ENCODE measurements around the gene WDR27.
"Not testable (repeated sequence)": the region's sequence is repeated elsewhere in the genome, so short reads cannot be mapped to it uniquely, and the experiment has no call there.

The WDR27 gene

GRCh38 chr6:169660751-169661390, 41.0 kb downstream of the WDR27 start:
- no peak for DNase-seq (ENCODE audit: low read depth)

- DNase-seq (ENCODE audit: low read depth): no peak
Measured at GRCh38 chr6:169659820-169660610, 41.8 kb downstream of the WDR27 start.

GRCh38 chr6:169657284-169657610, 44.6 kb downstream of the WDR27 start:
- DNase-seq (ENCODE audit: low read depth): no peak

GRCh38 chr6:169656546-169657283, 45.1 kb downstream of the WDR27 start:
- no peak for DNase-seq (ENCODE audit: low read depth)

DNA sequence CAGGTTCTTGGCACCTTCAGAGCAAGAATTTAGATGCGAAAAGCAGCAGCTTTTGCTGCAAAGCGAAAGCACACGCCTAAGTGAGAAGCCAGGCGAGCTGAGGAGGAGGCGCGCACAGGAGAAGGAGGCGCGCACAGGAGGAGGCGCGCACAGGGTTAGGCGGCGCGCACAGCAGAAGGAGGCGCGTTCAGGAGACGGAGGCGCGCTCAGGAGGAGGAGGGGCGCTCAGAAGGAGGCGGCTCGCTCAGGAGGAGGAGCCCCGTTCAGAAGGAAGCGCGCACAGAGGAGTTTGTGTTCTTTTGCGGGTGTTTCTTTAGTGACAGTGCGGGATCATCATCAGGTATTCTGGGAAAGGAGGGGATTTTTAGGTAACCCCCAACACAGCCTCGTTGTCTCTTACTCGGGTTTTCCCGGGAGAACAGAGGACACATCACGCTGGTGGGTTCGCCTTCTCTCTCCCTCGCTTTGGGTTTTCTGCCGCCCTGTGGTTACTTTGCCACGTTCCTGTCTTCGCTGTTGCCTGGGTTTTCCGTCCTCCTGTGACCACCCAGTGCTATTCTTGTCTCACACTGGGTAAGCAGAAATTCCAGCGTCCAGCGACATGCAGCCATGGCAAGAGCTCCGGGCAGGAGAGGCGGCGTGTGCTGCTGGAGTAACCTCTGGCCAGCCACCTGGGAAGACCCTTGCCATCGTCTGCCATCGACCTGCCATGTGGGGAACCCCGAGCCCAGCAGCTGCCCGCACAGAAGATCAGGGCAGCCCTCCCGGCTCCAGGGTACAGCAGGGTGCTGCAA, 47.0 kb downstream of the WDR27 start:
- peak; percentile 77 for DNase-seq (ENCODE audit: low read depth)

DNA sequence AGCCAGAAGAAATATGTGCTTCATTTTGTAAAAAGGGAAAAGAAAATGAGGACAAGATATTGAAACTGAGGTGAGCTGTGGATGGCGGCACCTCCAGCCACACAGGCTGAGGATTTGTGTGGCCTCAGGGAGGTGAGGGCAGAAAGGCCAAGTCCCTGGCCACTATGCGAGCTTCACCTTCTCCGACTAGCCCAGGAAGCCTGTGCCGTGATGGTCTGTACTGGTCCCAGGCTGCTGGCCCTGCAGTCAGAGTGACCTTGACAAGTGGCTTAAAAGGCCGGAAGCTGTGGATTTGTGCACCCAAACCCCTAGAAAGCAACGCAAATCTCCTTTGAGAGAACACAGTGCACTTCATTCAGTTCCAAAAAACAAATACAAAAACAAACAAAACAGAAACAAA, 48.1 kb downstream of the WDR27 start:
- DNase-seq (ENCODE audit: low read depth): no peak

GRCh38 chr6:169652896-169653295, 48.9 kb downstream of the WDR27 start:
- DNase-seq (ENCODE audit: low read depth): no peak

DNA sequence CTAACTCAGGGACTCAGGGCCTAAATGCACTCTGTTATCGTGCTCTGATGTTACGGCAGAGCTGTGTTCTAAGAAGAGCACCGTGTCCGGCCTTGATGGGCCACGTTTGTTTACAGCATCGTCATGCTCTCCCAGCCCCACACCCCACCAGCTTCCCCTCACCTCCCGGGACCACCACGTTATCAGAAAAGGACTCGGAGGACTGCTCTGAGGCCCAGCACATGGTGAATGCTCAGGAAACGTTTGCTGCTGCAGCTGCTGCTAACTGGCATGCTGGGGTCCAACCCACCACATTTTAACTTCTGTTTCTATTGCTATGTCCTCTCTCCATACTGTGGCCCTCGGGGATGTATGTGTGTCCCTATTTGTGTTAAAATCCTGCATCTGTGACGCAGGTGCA, 50.3 kb downstream of the WDR27 start:
- no peak for DNase-seq (ENCODE audit: low read depth)

DNA sequence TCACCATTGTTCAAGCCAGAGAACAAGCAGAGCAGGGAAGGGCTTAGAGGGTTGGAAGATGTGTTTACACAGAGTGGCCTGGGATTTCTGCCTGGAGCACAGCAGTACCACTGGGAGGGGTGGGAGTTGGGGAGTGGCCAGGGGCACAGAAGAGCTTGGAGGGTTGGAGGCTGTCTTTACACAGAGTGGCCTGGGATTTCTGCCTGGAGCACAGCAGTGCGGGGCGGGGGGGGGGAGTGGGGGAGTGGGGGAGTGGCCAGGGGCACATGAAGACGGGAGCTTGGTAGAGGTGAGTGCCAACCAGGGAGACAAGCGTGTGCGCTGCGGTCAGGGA, 50.9 kb downstream of the WDR27 start:
- no peak for DNase-seq (ENCODE audit: low read depth)

DNA sequence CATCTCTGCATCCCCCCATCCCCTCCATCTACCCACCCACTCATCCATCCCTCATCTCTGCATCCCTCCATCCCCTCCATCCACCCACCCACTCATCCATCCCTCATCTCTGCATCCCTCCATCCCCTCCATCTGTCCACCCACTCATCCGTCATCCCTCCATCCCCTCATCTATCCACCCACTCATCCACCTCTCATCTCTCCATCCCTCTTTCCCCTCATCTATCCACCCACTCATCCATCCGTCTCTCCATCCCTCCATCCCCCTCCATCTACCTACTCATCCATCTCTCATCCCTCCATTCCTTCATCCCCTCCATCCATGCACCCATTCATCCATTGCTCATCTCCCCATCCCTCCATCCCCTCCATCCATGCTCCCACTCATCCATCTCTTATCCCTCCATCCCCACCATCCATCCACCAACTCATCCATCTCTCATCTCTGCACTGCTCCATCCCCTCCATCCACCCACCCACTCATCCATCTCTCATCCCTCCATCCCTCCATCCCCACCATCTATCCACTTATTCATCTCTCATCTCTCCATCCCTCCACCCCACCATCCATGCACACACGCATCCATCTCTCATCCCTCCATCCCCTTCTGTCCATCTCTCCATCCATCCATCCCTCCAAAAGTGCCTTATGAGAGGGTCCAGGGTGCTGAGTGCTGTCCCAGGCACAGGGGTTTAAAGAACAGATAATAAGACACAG, 51.4 kb downstream of the WDR27 start:
- no peak for DNase-seq (ENCODE audit: low read depth)

DNA sequence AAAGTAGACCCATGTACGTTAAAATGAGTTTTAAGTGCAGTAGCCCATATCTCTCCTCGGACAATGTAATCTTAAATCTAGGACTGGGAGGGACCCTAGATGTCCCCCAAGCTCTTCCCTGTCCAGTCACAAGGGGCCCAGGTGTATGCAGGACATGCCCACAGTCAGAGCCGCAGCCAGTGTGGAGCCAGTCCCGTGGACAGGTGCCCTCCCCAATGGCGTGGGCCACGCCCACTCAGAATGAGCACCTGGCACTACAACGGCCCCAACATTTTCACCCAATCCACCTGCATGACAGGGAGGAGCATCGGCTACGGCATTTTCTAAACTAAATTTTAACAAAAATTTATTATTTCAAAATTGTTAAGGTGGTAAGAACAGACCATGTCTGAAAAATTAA, 53.2 kb downstream of the WDR27 start:
- DNase-seq (ENCODE audit: low read depth): no peak

DNA sequence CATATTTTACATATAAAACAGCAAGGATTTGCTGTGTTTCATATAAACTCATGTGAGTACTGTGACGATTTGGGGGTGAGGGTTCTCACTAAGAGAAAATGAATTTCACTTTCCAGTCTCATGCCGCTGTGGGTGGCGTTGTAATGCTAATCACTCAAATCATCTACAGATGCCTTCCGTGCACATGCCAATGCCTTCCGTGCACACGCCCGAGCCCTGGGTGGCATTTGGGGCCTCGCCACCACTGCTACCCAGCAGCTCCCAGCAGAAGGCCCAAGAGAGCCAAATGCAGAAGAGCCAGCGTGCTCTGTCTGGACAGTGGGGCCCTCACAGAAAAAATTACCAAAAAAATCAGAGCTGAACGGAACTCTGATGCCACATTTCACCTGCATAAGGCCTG, 53.7 kb downstream of the WDR27 start:
- no peak for DNase-seq (ENCODE audit: low read depth)

DNA sequence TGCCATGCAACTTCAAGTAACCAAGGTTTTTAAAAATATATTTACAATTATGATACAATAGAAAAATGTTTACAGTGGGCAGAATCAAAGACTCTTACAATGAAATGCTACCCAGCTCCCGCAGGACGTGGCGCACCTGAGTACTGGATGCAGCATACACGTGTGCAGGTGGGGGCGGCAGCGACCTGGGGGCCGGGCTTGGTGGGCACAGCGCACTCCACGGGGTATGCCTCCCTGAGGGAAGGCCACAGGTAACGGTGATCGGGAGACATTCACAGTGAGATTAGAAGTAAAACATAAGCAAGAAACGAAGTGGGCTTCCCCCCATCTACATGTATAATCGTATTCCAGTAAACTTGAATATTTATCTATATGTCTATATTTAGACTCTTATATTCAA, 54.2 kb downstream of the WDR27 start:
- no peak for DNase-seq (ENCODE audit: low read depth)

GRCh38 chr6:169646906-169647567, 54.8 kb downstream of the WDR27 start:
- DNase-seq (ENCODE audit: low read depth): no peak

DNA sequence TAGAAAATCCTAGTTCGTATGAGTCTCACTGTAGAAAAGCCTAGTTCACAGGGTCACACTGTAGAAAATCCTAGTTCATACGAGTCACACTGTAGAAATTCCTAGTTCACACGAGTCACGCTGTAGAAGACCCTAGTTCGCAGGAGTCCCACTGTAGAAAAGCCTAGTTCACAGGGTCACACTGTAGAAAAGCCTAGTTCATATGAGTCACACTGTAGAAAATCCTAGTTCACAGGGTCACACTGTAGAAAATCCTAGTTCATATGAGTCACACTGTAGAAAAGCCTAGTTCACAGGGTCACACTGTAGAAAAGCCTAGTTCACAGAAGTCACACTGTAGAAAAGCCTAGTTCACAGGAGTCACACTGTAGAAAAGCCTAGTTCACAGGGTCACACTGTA, 56.4 kb downstream of the WDR27 start:
- not testable (repeated sequence) for DNase-seq (ENCODE audit: low read depth)

GRCh38 chr6:169643521-169643920, 58.3 kb downstream of the WDR27 start:
- DNase-seq (ENCODE audit: low read depth): no peak

DNA sequence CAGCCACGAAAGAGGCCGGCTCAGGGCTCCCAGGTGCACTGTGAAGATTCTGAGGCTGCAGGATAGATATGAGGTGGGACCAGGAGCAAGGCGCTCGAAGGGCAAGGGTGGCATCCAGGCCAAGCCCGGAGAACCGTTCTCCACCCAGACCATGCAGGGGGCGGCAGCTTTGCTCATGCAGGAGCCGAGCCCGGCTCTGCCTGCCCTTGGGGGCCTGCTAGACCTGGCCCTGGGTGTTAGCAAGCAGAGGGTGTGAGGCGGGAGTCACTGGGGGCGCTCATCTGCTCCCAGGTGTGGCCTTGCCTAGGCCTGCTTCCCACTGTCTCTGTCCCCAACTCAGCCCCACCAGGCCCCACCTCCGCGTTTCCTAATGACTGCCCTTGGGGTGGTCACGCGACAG, 59.4 kb downstream of the WDR27 start:
- DNase-seq (ENCODE audit: low read depth): no peak

DNA sequence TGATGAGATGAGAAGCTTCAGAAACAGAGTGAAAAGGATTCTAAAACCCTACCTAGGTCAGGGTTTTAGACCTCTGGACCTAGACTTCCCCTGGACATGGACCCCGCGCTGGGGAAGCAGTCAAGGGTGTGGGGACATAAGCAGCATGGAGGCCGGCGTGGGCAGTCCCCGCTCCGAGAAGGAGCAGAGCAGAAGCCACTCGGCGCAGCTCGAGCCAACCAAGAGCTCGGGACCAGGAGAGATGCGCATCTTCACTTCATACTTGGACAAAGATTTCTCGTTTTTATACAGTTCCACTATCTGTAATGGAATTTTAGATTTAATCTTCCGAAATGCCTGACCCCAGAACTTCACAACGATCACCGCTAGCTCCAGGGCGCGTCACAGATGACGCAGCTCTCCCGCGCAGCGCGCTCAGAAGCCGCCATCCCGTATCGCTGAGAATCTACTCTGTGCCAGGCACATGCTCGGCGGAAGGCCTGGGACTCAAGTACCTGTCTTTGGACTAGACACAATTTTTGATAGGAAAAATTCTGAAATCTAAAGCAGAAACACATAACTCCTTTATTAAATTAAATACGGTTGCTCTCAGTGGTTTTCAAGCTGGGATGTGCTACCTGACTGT, 60.3 kb downstream of the WDR27 start:
- DNase-seq (ENCODE audit: low read depth): no peak

- DNase-seq (ENCODE audit: low read depth): no peak
Measured at GRCh38 chr6:169640983-169641382, 60.8 kb downstream of the WDR27 start.

- DNase-seq (ENCODE audit: low read depth): peak; percentile 60
Measured at GRCh38 chr6:169640351-169640852, 61.4 kb downstream of the WDR27 start.

All from EH (cell line).